ENCODE measurements around the gene BPTF. TPM values are rescaled to one million over a fixed set of nuclear protein-coding genes. Genes with fewer than 3 reads are reported as not detected.
A peak's percentile ranks its signal among the peaks of the same experiment; 100 is the strongest.
"Not testable (repeated sequence)": the region's sequence is repeated elsewhere in the genome, so short reads cannot be mapped to it uniquely, and the experiment has no call there.

Gene BPTF
- total RNA-seq, 2 donors from 2014 or later: 53.3 to 77.3 TPM

DNA sequence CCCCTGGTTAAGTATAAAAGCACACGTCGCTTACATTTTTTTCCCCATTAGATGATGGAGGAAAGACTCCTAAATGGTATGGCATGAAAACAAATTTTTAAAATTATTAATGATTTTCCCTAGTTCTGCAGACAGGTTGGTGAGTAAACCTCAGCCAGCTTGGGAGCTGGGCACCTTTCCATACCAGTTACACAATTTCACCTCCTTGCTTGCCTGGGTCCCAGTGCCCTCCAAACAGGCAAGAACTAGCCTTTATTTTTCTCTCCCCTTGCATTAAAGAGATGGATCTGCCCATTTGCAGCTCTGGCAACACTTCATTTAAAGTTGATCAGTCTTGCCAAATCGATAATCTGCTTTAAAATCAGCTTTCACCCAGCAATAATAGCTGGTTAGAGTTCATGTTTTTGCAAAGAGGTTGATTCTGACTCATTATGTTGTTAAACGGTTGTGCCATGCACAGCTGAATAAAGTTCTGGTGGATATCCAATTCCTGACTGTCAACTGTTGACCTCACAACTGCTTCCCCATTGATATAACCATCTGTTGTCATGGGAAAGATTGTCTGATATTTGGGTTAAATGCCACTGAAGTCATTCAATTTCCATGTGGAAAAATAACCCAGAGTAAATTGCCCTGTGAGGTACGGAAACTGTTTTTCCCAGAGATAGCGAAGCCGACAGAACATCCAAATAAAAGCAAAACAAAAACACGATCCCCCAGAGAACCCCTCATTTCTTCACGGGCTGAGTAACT is 169.7 kb downstream of the BPTF start:
- no peaks in the 10 kb centered on the region for H3K9me3 ChIP-seq
- H3K27ac ChIP-seq: no peak overlapping the region
- no peak for TF ChIP-seq CTCF (IDR thresholded peaks at IDR 0.05)
- DNase-seq (ENCODE audit: low spot score) (no peak), ATAC-seq (ENCODE audit: insufficient number of reproducible peaks, low FRiP score, low read depth) (no peak)
- H3K4me3 ChIP-seq: peak overlapping the region; percentile 94
- H3K36me3 ChIP-seq: no peaks in the 10 kb centered on the region
- H3K4me1 ChIP-seq (ENCODE audit: control insufficient read depth in 1 of 2, low read depth in 2 of 2): peaks cover 13 to 25% of the 10 kb centered on the region in 2 donors
- H3K27me3 ChIP-seq (replicated peaks; ENCODE audit: insufficient read depth): no peaks in the 10 kb centered on the region

DNA sequence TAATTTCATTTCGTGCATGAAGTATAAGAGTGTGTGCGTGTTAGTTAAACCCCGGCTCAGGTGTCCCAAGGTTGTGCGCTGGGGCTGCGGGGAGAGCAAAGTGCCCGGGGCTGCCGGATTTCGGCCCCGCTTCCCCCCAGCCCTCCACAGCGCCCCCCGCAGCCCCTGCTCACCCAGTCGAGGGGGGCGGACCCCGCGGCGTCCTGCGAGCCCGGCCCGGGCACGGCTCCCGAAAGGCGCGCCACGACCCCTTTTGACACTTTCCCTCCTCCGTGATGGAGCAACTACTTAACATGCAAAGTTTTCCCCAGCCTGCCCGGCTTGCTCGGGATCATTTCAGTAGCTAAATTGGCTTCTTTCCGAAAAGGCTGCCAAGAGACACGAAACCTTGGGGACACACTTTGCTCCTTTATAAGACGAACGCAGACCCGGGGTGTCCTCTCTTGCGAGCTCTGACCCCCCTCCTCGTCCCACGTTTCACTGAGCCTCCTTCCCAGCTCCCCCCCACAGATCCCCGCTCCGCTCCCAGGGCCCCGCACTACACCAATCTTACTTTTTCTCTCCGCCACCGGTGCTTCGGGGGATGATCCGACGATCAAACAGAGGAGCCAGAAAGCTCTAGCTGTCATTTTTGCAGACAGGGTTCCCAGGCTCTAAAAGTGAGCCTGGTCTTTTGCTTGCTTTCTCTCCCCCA is 170.4 kb downstream of the BPTF start:
- Histone ChIP-seq H3K27me3 (replicated peaks; ENCODE audit: insufficient read depth) (no peaks in the 10 kb centered on the region), H3K36me3 (no peaks in the 10 kb centered on the region), H3K4me1 (ENCODE audit: control insufficient read depth in 1 of 2, low read depth in 2 of 2) (peaks cover 13 to 25% of the 10 kb centered on the region in 2 donors), H3K4me3 (peak overlapping the region; percentile 94), H3K9me3 (no peaks in the 10 kb centered on the region), H3K27ac (no peak overlapping the region)
- ATAC-seq (ENCODE audit: insufficient number of reproducible peaks, low FRiP score, low read depth): no peak
- no peak for TF ChIP-seq CTCF (IDR thresholded peaks at IDR 0.05)
- no peak for DNase-seq (ENCODE audit: low spot score)

GRCh38 chr17:67996301-67997171 is 171.2 kb downstream of the BPTF start, which contains the start of gene C17orf58:
C17orf58 (minus strand) TSS chr17:67996469; CDS start chr17:67996198, 271 bp downstream.
- H3K9me3 ChIP-seq; ATAC-seq (ENCODE audit: insufficient number of reproducible peaks, low FRiP score, low read depth); DNase-seq (ENCODE audit: low spot score); H3K27me3 ChIP-seq (replicated peaks; ENCODE audit: insufficient read depth); H3K36me3 ChIP-seq; H3K27ac ChIP-seq: not testable (repeated sequence)
- peaks cover 13 to 25% of the 10 kb centered on the region in 2 donors for H3K4me1 ChIP-seq (ENCODE audit: control insufficient read depth in 1 of 2, low read depth in 2 of 2)
- H3K4me3 ChIP-seq: peak within 1 kb of the TSS; percentile 94

DNA sequence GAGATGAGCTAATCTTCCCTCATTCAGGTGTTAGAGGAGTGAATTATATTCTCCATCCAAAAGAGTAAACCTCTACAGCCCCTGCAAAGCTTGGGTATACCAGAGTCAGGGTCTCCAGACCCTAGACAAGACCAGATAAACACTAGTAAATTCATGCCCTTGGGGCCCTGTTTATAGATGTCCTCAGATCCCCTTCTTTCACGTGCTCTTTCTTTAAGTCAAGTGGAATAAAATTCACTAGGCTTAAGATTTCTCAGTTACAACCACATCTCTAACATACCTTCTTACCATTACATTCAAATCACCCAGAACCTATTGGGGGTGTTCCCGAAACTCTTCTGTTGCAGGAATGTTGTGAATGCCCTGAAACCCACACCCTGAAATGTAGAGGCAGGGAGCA is 173.2 kb downstream of the BPTF start:
- DNase-seq (ENCODE audit: low spot score) (no peak), ATAC-seq (ENCODE audit: insufficient number of reproducible peaks, low FRiP score, low read depth) (no peak)
- Histone ChIP-seq H3K27me3 (replicated peaks; ENCODE audit: insufficient read depth) (no peaks in the 10 kb centered on the region), H3K36me3 (no peaks in the 10 kb centered on the region), H3K27ac (no peak overlapping the region), H3K4me1 (ENCODE audit: control insufficient read depth in 1 of 2, low read depth in 2 of 2) (peaks cover 10 to 21% of the 10 kb centered on the region in 2 donors), H3K4me3 (no peak overlapping the region), H3K9me3 (no peaks in the 10 kb centered on the region)
- no peak for TF ChIP-seq CTCF (IDR thresholded peaks at IDR 0.05)

GRCh38 chr17:67999291-67999911 is 174.1 kb downstream of the BPTF start:
- Histone ChIP-seq H3K9me3 (no peaks in the 10 kb centered on the region), H3K4me3 (no peak overlapping the region), H3K4me1 (ENCODE audit: control insufficient read depth in 1 of 2, low read depth in 2 of 2) (peaks cover 10 to 20% of the 10 kb centered on the region in 2 donors), H3K36me3 (no peaks in the 10 kb centered on the region), H3K27me3 (replicated peaks; ENCODE audit: insufficient read depth) (no peaks in the 10 kb centered on the region), H3K27ac (no peak overlapping the region)
- TF ChIP-seq CTCF (IDR thresholded peaks at IDR 0.05): no peak
- DNase-seq (ENCODE audit: low spot score) (no peak), ATAC-seq (ENCODE audit: insufficient number of reproducible peaks, low FRiP score, low read depth) (no peak)
